ENCODE results near the gene DDTL.

The DDTL gene

GRCh38 chr22:24005201-24005600 is 38.5 kb downstream of the DDTL start, which contains the start of gene GSTT4:
Gene GSTT4, minus strand, starts transcription at chr22:24005453. Its CDS starts 97 bp downstream, at chr22:24005356.
- H3K4me1 Mint-ChIP-seq (ENCODE audit: low read depth): peaks cover 57% of the 10 kb centered on the region
- H3K4me3 Mint-ChIP-seq: peak within 1 kb of the TSS; percentile 30
- intact Hi-C loops (cut with micrococcal nuclease): loop anchor here (2.0 kb wide), 1 partner anchor 50 kb away; no protein-coding TSS in a partner anchor
- H3K27ac Mint-ChIP-seq: peak within 1 kb of the TSS; percentile 60
- no peaks in the 10 kb centered on the region for H3K9me3 Mint-ChIP-seq
- peaks cover 7% of the 10 kb centered on the region for H3K27me3 Mint-ChIP-seq
- H3K36me3 Mint-ChIP-seq (ENCODE audit: low read depth): no peaks in the 10 kb centered on the region

- peaks cover 61% of the 10 kb centered on the region for H3K4me1 Mint-ChIP-seq (ENCODE audit: low read depth)
- peak overlapping the region; percentile 60 for H3K27ac Mint-ChIP-seq
- intact Hi-C loops (cut with micrococcal nuclease): no loop called here
- H3K27me3 Mint-ChIP-seq: peaks cover 7% of the 10 kb centered on the region
- no peak overlapping the region for H3K4me3 Mint-ChIP-seq
- H3K36me3 Mint-ChIP-seq (ENCODE audit: low read depth): peaks cover 5% of the 10 kb centered on the region
- H3K9me3 Mint-ChIP-seq: no peaks in the 10 kb centered on the region
Observed at GRCh38 chr22:24006207-24006913, 39.7 kb downstream of the DDTL start.

DNA sequence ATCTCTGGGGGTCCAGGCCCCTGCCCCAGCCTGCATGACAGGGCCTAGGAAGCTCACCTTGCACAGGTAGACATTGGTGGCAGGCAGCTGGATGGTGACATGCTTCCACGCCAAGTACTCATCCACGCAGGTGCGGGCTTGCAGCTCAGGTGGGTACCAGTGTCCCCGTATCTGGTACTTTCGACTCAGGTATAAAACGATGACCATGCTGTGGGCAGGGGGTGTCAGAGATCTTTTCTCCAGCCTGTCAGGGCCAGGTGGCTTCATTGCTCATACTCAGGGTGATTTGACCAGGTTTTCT is 40.2 kb downstream of the DDTL start:
- H3K27ac Mint-ChIP-seq: peak overlapping the region; percentile 7
- peaks cover 9% of the 10 kb centered on the region for H3K36me3 Mint-ChIP-seq (ENCODE audit: low read depth)
- H3K9me3 Mint-ChIP-seq: no peaks in the 10 kb centered on the region
- intact Hi-C loops (cut with micrococcal nuclease): no loop called here
- peaks cover 4% of the 10 kb centered on the region for H3K27me3 Mint-ChIP-seq
- H3K4me3 Mint-ChIP-seq: no peak overlapping the region
- H3K4me1 Mint-ChIP-seq (ENCODE audit: low read depth): peaks cover 59% of the 10 kb centered on the region

- Mint-ChIP-seq H3K36me3 (ENCODE audit: low read depth) (peaks cover 9% of the 10 kb centered on the region), H3K27me3 (no peaks in the 10 kb centered on the region), H3K4me3 (no peak overlapping the region), H3K9me3 (no peaks in the 10 kb centered on the region), H3K27ac (peak overlapping the region; percentile 7), H3K4me1 (ENCODE audit: low read depth) (peaks cover 57% of the 10 kb centered on the region)
- intact Hi-C loops (cut with micrococcal nuclease): no loop called here
Observed at GRCh38 chr22:24007253-24008021, 40.7 kb downstream of the DDTL start.

DNA sequence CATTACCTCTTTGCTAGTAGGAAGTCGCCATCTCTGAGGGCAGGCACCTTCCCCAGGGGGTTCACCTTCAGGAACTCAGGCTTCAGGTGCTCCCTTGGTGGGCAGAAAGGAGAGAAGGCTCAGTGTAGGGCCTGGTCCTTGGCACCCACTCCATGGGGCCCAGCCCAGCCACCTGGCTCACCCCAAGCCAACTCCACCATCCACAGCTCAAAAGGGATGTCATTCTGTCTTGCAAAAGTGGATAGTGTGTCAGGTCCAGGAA is 41.3 kb downstream of the DDTL start:
- no peaks in the 10 kb centered on the region for H3K9me3 Mint-ChIP-seq
- H3K4me3 Mint-ChIP-seq: no peak overlapping the region
- peaks cover 9% of the 10 kb centered on the region for H3K36me3 Mint-ChIP-seq (ENCODE audit: low read depth)
- intact Hi-C loops (cut with micrococcal nuclease): no loop called here
- H3K27me3 Mint-ChIP-seq: no peaks in the 10 kb centered on the region
- peaks cover 61% of the 10 kb centered on the region for H3K4me1 Mint-ChIP-seq (ENCODE audit: low read depth)
- H3K27ac Mint-ChIP-seq: peak overlapping the region; percentile 7

DNA sequence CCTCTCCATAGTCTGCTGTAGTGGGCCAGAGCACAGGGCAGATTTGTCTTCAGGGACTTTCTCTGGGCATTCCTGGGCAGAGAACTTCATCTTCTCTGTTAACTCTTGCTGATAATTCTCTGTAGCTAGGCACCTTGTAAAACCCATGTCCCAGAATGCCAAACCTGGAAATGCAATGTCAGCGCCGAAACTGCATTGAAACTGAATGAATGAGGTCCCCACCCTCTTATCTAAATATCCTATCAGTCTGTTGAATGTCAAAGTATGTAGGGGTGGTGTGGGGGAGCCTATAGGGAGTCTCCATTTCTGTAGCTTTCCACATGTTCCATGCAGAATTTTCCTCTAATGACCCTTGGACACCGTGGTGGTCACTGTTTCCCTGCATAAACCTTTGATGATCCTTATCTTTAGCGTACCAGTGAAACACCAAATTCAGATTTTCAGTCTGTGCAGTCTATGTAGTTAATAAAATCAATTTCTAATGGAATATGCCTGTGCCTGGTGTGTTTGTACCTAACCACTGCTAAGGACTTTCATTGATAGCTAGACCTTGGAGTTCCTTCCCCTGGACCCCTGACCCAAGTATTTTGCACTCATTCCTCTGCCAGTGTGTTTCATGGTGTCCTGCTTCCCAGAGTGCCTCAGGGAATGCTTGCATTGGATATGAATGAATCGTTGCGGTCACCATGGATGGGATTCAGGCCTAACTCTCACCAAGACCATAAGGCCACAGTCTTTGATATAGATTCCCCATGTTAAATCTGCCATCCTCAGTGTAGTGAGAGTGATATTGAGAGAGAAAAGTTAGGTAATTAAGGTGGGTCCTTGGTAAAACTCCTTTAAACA is 41.9 kb downstream of the DDTL start:
- Mint-ChIP-seq H3K36me3 (ENCODE audit: low read depth) (peaks cover 12% of the 10 kb centered on the region), H3K27ac (no peak overlapping the region), H3K4me3 (no peak overlapping the region), H3K27me3 (no peaks in the 10 kb centered on the region), H3K4me1 (ENCODE audit: low read depth) (peaks cover 62% of the 10 kb centered on the region), H3K9me3 (no peaks in the 10 kb centered on the region)
- intact Hi-C loops (cut with micrococcal nuclease): no loop called here

DNA sequence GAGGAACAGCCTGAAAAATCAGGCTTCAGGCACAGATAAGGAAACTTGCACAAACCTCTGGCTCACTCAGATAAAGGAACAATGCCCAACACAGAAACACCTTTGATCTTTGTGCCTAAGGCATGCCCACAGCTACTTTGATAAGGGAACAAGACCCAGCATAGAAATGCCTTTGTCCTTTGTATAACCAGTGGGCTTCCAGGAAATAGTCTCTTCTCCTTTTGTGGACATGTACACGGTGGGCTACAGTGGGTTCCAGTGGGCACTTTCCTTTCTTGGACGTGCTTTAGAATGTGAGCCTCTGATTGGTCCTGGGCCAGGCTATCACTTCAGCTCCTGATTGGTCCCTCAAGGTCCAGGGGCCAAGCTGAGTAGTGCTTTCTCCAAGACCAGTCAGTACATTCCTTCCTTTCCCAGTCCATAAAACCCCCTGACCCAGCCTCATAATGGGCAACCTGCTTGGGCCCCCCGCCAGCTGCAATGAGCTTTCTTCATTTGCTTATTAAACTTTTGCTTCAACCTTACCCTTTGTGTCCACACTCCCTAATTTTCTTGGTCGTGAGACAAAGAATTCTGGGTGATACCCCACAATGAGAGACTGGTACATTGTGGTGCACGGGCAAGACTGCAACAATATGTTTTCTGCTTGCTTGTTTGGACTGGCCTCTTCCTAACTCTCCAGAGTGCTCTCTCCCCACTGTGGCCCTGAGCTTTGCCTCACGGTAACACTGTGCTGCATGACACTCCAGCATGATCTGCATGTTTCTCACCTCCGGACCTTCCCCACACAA is 42.7 kb downstream of the DDTL start:
- intact Hi-C loops (cut with micrococcal nuclease): no loop called here
- Mint-ChIP-seq H3K27me3 (no peaks in the 10 kb centered on the region), H3K4me3 (no peak overlapping the region), H3K27ac (peak overlapping the region; percentile 50), H3K36me3 (ENCODE audit: low read depth) (peaks cover 15% of the 10 kb centered on the region), H3K4me1 (ENCODE audit: low read depth) (peaks cover 62% of the 10 kb centered on the region), H3K9me3 (no peaks in the 10 kb centered on the region)

GRCh38 chr22:24010018-24010391 is 43.3 kb downstream of the DDTL start:
- intact Hi-C loops (cut with micrococcal nuclease): no loop called here
- Mint-ChIP-seq H3K27ac (peak overlapping the region; percentile 50), H3K27me3 (no peaks in the 10 kb centered on the region), H3K36me3 (ENCODE audit: low read depth) (peaks cover 15% of the 10 kb centered on the region), H3K4me1 (ENCODE audit: low read depth) (peaks cover 60% of the 10 kb centered on the region), H3K4me3 (no peak overlapping the region), H3K9me3 (no peaks in the 10 kb centered on the region)

DNA sequence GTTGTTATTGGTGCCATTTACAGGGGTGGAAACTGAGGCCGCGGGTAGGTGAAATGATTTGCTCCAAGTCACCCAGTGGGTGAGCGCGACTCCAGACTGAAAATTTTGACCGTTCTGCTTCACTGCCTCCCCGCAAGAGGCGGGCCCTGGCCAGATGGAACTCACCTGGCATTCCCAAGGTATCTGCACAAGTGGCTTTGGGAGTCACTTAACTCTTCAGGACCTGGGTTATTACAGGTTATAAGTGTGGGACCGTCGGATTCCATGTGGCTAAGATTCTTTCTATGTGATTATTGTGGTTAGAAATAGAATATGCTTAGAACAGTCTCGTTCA is 45.0 kb downstream of the DDTL start:
- intact Hi-C loops (cut with micrococcal nuclease): no loop called here

GRCh38 chr22:24016156-24016555 is 49.5 kb downstream of the DDTL start:
- H3K4me1 Mint-ChIP-seq (ENCODE audit: low read depth): peaks cover 31% of the 10 kb centered on the region
- H3K36me3 Mint-ChIP-seq (ENCODE audit: low read depth): peaks cover 28% of the 10 kb centered on the region
- no peaks in the 10 kb centered on the region for H3K27me3 Mint-ChIP-seq
- H3K9me3 Mint-ChIP-seq: no peaks in the 10 kb centered on the region
- H3K27ac Mint-ChIP-seq: no peak overlapping the region
- H3K4me3 Mint-ChIP-seq: no peak overlapping the region
- intact Hi-C loops (cut with micrococcal nuclease): no loop called here

More for the DNA sequence above, 45.0 kb downstream of the DDTL start:
- Mint-ChIP-seq H3K4me3 (peak overlapping the region; percentile 89), H3K36me3 (ENCODE audit: low read depth) (peaks cover 15% of the 10 kb centered on the region), H3K9me3 (no peaks in the 10 kb centered on the region), H3K4me1 (ENCODE audit: low read depth) (peaks cover 43% of the 10 kb centered on the region), H3K27me3 (no peaks in the 10 kb centered on the region), H3K27ac (peak overlapping the region; percentile 97)

- Mint-ChIP-seq H3K4me1 (ENCODE audit: low read depth) (peaks cover 5% of the 10 kb centered on the region), H3K4me3 (no peak overlapping the region), H3K27ac (no peak overlapping the region), H3K9me3 (no peaks in the 10 kb centered on the region), H3K27me3 (no peaks in the 10 kb centered on the region), H3K36me3 (ENCODE audit: low read depth) (peaks cover 44% of the 10 kb centered on the region)
- intact Hi-C loops (cut with micrococcal nuclease): no loop called here
Observed at GRCh38 chr22:24021304-24021703, 54.6 kb downstream of the DDTL start.

Measured in dendritic cell treated with granulocyte-macrophage colony-stimulating factor and Interleukin-4, amounts not matched to agents 40 ng/mL and 50 ng/mL, for 4 days (primary cell).